ENCODE data around the gene KCNMB2. TPM values are rescaled to one million over a fixed set of nuclear protein-coding genes. Genes with fewer than 3 reads are reported as not detected.

The KCNMB2 gene
- total and polyA plus RNA-seq, 2 donors (not counting 1 experiment from before 2014, with no cell fraction given) = 0.17 TPM; not detected in 1

- no peak overlapping the region for H3K9ac ChIP-seq (ENCODE audit: insufficient read depth, low read length)
- TF ChIP-seq EZH2 (IDR thresholded peaks at IDR 0.05; ENCODE audit: low read length, missing control alignments) = no peak
- TF ChIP-seq CTCF (conservative IDR thresholded peaks at IDR 0.05 in 1 of 2, IDR thresholded peaks at IDR 0.05 in 1 of 2; ENCODE audit: low read depth in 1 of 2, low read length in 2 of 2) = no peak
- no peak overlapping the region for H3K27ac ChIP-seq (ENCODE audit: insufficient read depth, low read length)
- H3K4me2 ChIP-seq (ENCODE audit: extremely low read depth, insufficient read depth, low read length) = no peak overlapping the region
- no peak overlapping the region for H2AFZ ChIP-seq (ENCODE audit: low read length)
- H3K9me3 ChIP-seq (ENCODE audit: control insufficient read depth, insufficient read depth, low read depth, low read length) = no peaks in the 10 kb centered on the region
- no peaks in the 10 kb centered on the region for H4K20me1 ChIP-seq (ENCODE audit: control insufficient read depth, extremely low read depth, insufficient read depth, low read length)
- no peak for DNase-seq (ENCODE audit: low read depth in 2 of 2)
- H3K27me3 ChIP-seq (ENCODE audit: control insufficient read depth, insufficient read depth, low read length) = no peaks in the 10 kb centered on the region
- H3K4me1 ChIP-seq (ENCODE audit: control insufficient read depth, extremely low read depth, insufficient read depth, low read length) = no peaks in the 10 kb centered on the region
- H3K4me3 ChIP-seq (replicated peaks in 1 of 4; ENCODE audit: control extremely low read depth in 1 of 4, insufficient read depth in 1 of 4, low read depth in 3 of 4, low read length in 4 of 4) = no peak overlapping the region
- H3K79me2 ChIP-seq (ENCODE audit: control insufficient read depth, insufficient read depth, low read length) = no peaks in the 10 kb centered on the region
- no peaks in the 10 kb centered on the region for H3K36me3 ChIP-seq (ENCODE audit: control insufficient read depth, insufficient read depth, low read length)
These were observed 232.0 kb downstream of the KCNMB2 start for GRCh38 chr3:178768072-178768864.

GRCh38 chr3:178771511-178771910 lies 235.3 kb downstream of the KCNMB2 start:
- H3K4me2 ChIP-seq (ENCODE audit: extremely low read depth, insufficient read depth, low read length) = no peak overlapping the region
- H3K27ac ChIP-seq (ENCODE audit: insufficient read depth, low read length) = no peak overlapping the region
- H3K9me3 ChIP-seq (ENCODE audit: control insufficient read depth, insufficient read depth, low read depth, low read length) = no peaks in the 10 kb centered on the region
- no peaks in the 10 kb centered on the region for H4K20me1 ChIP-seq (ENCODE audit: control insufficient read depth, extremely low read depth, insufficient read depth, low read length)
- no peak overlapping the region for H3K9ac ChIP-seq (ENCODE audit: insufficient read depth, low read length)
- DNase-seq (ENCODE audit: low read depth in 2 of 2) = no peak
- H3K27me3 ChIP-seq (ENCODE audit: control insufficient read depth, insufficient read depth, low read length) = no peaks in the 10 kb centered on the region
- no peaks in the 10 kb centered on the region for H3K79me2 ChIP-seq (ENCODE audit: control insufficient read depth, insufficient read depth, low read length)
- TF ChIP-seq EZH2 (IDR thresholded peaks at IDR 0.05; ENCODE audit: low read length, missing control alignments) = no peak
- no peak for TF ChIP-seq CTCF (conservative IDR thresholded peaks at IDR 0.05 in 1 of 2, IDR thresholded peaks at IDR 0.05 in 1 of 2; ENCODE audit: low read depth in 1 of 2, low read length in 2 of 2)
- no peaks in the 10 kb centered on the region for H3K36me3 ChIP-seq (ENCODE audit: control insufficient read depth, insufficient read depth, low read length)
- H3K4me1 ChIP-seq (ENCODE audit: control insufficient read depth, extremely low read depth, insufficient read depth, low read length) = no peaks in the 10 kb centered on the region
- H3K4me3 ChIP-seq (replicated peaks in 1 of 4; ENCODE audit: control extremely low read depth in 1 of 4, insufficient read depth in 1 of 4, low read depth in 3 of 4, low read length in 4 of 4) = no peak overlapping the region
- H2AFZ ChIP-seq (ENCODE audit: low read length) = no peak overlapping the region

GRCh38 chr3:178772746-178773145 lies 236.5 kb downstream of the KCNMB2 start:
- H4K20me1 ChIP-seq (ENCODE audit: control insufficient read depth, extremely low read depth, insufficient read depth, low read length) = no peaks in the 10 kb centered on the region
- TF ChIP-seq EZH2 (IDR thresholded peaks at IDR 0.05; ENCODE audit: low read length, missing control alignments) (no peak), CTCF (conservative IDR thresholded peaks at IDR 0.05 in 1 of 2, IDR thresholded peaks at IDR 0.05 in 1 of 2; ENCODE audit: low read depth in 1 of 2, low read length in 2 of 2) (no peak)

More at GRCh38 chr3:178772746-178773145, 236.5 kb downstream of the KCNMB2 start:
- Histone ChIP-seq H3K4me2 (ENCODE audit: extremely low read depth, insufficient read depth, low read length) (no peak overlapping the region), H3K79me2 (ENCODE audit: control insufficient read depth, insufficient read depth, low read length) (no peaks in the 10 kb centered on the region), H3K4me1 (ENCODE audit: control insufficient read depth, extremely low read depth, insufficient read depth, low read length) (no peaks in the 10 kb centered on the region), H3K4me3 (replicated peaks in 1 of 4; ENCODE audit: control extremely low read depth in 1 of 4, insufficient read depth in 1 of 4, low read depth in 3 of 4, low read length in 4 of 4) (no peak overlapping the region), H3K9ac (ENCODE audit: insufficient read depth, low read length) (no peak overlapping the region), H2AFZ (ENCODE audit: low read length) (no peak overlapping the region), H3K27ac (ENCODE audit: insufficient read depth, low read length) (no peak overlapping the region), H3K36me3 (ENCODE audit: control insufficient read depth, insufficient read depth, low read length) (no peaks in the 10 kb centered on the region), H3K9me3 (ENCODE audit: control insufficient read depth, insufficient read depth, low read depth, low read length) (no peaks in the 10 kb centered on the region), H3K27me3 (ENCODE audit: control insufficient read depth, insufficient read depth, low read length) (no peaks in the 10 kb centered on the region)
- no peak for DNase-seq (ENCODE audit: low read depth in 2 of 2)

Data from fibroblast of lung (primary cell).